Measurements from ENCODE around the gene FGD3.
"Not testable (repeated sequence)": the region's sequence is repeated elsewhere in the genome, so short reads cannot be mapped to it uniquely, and the experiment has no call there.

The FGD3 gene, protein sequence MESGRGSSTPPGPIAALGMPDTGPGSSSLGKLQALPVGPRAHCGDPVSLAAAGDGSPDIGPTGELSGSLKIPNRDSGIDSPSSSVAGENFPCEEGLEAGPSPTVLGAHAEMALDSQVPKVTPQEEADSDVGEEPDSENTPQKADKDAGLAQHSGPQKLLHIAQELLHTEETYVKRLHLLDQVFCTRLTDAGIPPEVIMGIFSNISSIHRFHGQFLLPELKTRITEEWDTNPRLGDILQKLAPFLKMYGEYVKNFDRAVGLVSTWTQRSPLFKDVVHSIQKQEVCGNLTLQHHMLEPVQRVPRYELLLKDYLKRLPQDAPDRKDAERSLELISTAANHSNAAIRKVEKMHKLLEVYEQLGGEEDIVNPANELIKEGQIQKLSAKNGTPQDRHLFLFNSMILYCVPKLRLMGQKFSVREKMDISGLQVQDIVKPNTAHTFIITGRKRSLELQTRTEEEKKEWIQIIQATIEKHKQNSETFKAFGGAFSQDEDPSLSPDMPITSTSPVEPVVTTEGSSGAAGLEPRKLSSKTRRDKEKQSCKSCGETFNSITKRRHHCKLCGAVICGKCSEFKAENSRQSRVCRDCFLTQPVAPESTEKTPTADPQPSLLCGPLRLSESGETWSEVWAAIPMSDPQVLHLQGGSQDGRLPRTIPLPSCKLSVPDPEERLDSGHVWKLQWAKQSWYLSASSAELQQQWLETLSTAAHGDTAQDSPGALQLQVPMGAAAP

GRCh38 chr9:92947268-92948037 is at the start of gene FGD3:
Gene FGD3, plus strand, starts transcription at chr9:92947523. Its CDS starts 28,734 bp downstream, at chr9:92976257.
- no peak for DNase-seq (ENCODE audit: low read depth in 3 of 3, low spot score in 1 of 3)

GRCh38 chr9:92905137-92905536 is 42.2 kb upstream of the FGD3 start:
- DNase-seq (ENCODE audit: low read depth in 3 of 3, low spot score in 1 of 3) = not testable (repeated sequence)

- no peak for DNase-seq (ENCODE audit: low read depth in 3 of 3, low spot score in 1 of 3)
Measured at GRCh38 chr9:92911511-92912475, 35.5 kb upstream of the FGD3 start.

DNA sequence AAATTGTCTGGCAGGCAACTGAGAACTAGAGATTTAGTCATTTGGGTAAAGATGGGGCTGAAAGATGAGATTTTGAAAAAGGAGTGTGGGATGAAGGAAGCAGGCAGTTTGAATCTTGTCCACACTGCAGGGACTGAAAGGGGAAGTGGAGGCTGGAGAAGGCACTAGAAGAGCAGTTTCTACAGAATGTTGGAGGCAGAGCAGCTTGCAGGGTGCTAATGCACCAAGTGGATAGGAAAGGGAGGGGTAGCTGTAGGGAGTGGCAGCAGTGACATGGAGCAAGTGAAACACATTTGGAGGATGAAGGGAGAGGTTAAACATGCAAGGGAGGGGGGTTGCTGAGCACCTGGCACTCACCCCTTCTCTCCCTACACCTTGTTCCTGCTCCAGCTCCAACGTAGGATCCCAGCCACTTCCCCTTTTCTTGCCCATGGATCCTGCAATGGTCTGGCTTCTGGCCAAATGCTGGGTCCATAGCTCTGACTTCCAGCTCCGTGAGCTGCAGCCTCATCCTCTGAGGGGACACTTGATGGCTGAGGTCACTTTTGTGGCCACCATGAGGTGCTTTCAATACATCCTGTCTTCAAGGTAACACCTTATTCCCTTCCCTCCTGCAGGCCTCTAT is 30.0 kb upstream of the FGD3 start:
- no peak for DNase-seq (ENCODE audit: low read depth in 3 of 3, low spot score in 1 of 3)

DNA sequence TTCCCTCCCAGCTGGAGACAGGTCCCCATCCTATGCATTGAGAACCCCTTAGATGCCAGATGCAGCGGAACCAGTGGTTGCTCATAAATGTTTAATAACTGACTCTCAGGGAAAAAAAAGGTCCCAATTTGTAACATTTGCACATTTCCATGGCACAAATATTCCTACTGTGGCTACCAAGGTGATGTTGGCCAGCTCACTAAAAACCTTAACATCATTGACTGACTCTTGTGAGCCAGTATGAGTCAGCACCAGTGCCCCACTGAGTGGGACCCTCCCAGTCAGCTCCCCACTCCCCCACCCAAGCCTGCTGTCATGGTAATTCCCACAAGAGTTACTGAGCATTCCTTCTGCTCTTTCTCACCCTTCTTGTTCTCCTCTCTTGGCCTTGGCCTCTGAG is 26.9 kb upstream of the FGD3 start:
- DNase-seq (ENCODE audit: low read depth in 3 of 3, low spot score in 1 of 3) = no peak

GRCh38 chr9:92931606-92932005 is 15.7 kb upstream of the FGD3 start:
- DNase-seq (ENCODE audit: low read depth in 3 of 3, low spot score in 1 of 3) = no peak

DNA sequence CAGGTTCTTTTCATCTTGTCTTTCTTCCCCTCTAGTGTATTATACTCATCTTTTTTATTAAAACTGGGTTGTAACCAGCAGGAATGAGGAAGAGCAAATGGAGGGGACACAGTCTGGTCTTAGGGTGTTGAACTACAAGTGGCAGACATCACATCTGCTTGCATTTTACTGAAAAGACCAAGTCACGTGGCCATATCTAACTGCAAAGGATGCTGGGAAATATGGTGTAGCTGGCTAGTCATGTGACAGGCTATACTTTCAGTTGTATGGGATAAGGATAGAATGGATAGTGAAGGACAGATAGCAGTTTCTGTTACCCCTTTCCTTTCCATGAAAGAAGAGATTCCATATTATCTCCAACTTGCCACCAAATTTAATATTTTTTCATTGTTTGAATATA is 13.0 kb upstream of the FGD3 start:
- no peak for DNase-seq (ENCODE audit: low read depth in 3 of 3, low spot score in 1 of 3)

GRCh38 chr9:92938025-92938424 is 9.3 kb upstream of the FGD3 start:
- no peak for DNase-seq (ENCODE audit: low read depth in 3 of 3, low spot score in 1 of 3)

DNA sequence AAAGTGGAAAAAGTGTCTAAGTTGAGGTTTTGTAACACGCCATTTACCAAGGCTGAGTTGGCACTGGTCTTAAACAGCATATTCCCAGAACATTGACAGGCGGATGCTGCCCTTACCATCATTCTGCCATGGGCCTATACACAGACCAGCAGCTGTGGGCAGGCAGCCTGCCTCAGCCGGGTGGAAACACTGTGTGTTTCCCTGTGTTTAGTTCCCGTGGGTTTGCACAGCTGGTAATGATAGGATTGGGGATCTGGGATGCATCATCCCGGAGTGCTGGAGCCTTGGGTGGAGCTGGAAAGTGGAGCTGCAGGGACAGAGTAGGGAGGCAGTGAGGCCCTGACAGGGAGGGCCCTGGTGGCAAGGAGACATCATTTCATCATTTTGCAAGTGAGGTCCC is 5.5 kb upstream of the FGD3 start:
- DNase-seq (ENCODE audit: low read depth in 3 of 3, low spot score in 1 of 3) = no peak

DNA sequence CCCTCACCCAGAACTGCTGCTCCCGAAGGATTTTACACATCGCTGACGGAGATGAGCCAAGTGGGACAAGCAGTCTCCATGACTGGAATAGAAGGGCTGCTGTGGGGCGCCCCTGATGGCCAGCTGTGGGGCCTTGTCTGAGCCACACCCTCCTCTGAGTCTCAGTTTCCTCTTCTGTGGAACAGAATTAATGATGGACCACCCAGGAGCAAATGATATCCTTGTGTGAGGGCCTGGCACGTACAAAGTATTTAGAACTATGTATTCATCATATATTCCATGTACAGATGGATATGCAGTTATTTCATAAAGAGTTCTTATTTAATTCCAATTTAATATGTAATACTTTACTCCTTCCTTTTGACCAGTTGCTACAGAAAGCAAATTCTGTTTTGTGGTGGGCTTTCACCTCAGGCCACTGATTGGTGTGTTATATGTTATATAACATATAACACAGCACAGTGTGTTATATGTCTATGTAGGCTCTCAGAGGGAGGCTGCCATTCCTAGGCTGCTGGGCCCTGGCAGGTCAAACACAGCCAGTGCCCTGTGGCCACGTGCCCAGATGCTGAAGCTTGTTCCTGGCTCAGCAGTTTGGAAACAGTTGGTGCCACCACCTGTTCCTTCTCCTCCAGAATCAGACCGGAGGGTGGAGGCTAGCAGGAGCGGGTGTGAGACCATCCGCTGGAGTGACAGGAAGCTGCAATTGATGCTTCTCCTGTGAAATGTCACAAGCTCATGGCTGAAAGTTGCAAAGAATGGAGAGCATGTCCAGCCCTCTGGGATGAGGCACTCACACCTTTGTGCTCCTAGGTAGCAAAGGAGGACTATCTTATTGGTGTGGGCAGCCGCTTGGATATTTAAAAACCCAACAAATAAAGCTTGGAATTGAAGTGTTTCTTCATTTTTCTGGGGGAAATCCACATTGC is 4.4 kb upstream of the FGD3 start:
- no peak for DNase-seq (ENCODE audit: low read depth in 3 of 3, low spot score in 1 of 3)

GRCh38 chr9:92944921-92945320 is 2.4 kb upstream of the FGD3 start:
- no peak for DNase-seq (ENCODE audit: low read depth in 3 of 3, low spot score in 1 of 3)

DNA sequence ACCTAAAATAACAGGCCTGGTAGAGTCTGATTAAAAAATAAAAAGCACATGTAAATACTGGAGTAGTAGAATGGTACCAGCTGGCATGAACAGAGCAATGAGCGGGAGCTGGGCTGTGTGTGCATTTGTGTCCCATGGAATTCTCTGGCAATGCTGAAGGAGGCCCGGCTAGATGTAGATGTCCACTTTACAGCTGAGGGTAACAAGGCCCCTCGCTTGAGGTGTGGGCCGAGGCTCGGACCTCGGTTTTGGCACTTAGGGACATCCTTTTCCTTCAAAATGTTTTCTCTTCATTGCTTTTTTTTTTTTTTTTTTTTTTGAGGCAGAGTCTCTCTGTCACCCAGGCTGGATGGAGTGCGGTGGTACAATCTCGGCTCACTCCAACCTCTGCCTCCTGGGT is 1.5 kb upstream of the FGD3 start:
- DNase-seq (ENCODE audit: low read depth in 3 of 3, low spot score in 1 of 3) = no peak

GRCh38 chr9:92948038-92948534 is 763 bp downstream of the FGD3 start:
- DNase-seq (ENCODE audit: low read depth in 3 of 3, low spot score in 1 of 3) = no peak

DNA sequence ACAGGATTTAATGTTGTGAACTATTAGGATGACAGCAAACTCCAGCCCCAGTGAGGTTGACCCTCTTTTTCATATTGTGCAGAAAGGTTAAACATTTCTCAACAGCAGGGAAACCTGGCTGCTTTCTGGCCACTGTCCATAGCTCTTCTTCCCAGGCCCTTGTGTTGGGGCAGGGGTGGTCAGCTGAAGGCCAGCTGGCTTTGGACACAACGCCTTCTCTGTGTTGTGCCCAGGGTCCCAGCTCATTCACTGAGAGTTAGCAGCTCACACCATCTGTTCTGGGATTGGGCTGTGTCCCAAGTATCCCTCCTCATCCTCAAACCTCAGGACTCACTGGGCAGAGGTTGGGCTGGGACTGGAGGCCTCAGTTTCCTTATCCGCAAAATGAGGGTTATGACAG is 1.3 kb downstream of the FGD3 start:
- DNase-seq (ENCODE audit: low read depth in 3 of 3, low spot score in 1 of 3) = no peak

GRCh38 chr9:92949266-92949982 is 2.1 kb downstream of the FGD3 start:
- no peak for DNase-seq (ENCODE audit: low read depth in 3 of 3, low spot score in 1 of 3)

DNA sequence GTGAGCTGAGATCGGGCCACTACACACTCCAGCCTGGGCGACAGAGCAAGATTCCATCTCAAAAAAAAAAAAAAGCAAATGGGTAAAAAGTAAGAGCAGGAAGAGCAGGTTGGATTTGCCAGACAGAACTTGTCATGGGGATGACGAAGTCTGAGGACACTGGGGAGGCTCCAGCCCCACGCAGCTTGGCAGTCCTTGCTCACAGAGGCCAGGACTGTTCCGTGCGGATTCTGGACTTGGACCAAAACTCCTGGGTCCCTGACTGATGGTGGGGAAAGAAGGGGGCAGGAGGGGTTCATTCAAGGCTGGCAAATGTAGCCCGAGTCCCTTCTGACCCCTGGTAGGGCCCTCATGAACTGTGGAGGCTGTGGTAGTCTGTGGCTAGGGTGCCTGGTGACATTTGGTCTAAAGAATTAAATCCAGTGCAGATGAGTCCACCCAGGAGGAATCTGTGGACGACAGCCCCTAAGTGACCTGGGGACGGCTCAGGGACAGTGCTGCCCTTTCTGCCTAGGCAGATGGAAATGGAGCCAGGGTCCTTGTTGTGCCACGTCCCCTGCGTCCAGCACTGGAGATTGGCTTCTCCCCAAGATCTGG is 3.1 kb downstream of the FGD3 start:
- no peak for DNase-seq (ENCODE audit: low read depth in 3 of 3, low spot score in 1 of 3)

- no peak for DNase-seq (ENCODE audit: low read depth in 3 of 3, low spot score in 1 of 3)
Measured at GRCh38 chr9:92952906-92953610, 5.7 kb downstream of the FGD3 start.

Data from stimulated activated CD4-positive, alpha-beta T cell treated with anti-CD3 and anti-CD28 coated beads, TNF-alpha, amount 100 ng/mL, for 1 hour (primary cell).